Endothelial cell of umbilical vein (primary cell): Measurements from ENCODE around the gene EPHA5. TPM values are rescaled to one million over a fixed set of nuclear protein-coding genes. Genes with fewer than 3 reads are reported as not detected.

Experiments used
- BruUV-seq: library from RNA; stranded (reverse); fragments of 400-500 nt; replicated peaks from 2 replicates; lab custom pipeline; 2021; lab: Mats Ljungman, UMichigan
- CTCF ChIA-PET: fragments of 300-600, 350-600 bp; sonication (Branson Sonifier 250); formaldehyde crosslinking; loops from one replicate; lab custom pipeline; 2021; ENCODE audit warnings: antibody characterized with exemption, inconsistent platforms; lab: Charles Lee
- POLR2A ChIA-PET: fragments of 300-600, 350-600 bp; sonication (Branson Sonifier 250); formaldehyde crosslinking; loops from one replicate; lab custom pipeline; 2021; ENCODE audit warnings: antibody characterized with exemption, inconsistent platforms; lab: Charles Lee
- DNase-seq: peaks from one replicate; pipeline ENCODE4 v3.0.0-alpha.2; 2011; ENCODE audit warnings: low read depth, low spot score
- FAIRE-seq: peaks from 2 replicates; lab custom pipeline; 2011; peaks lifted over from hg19 to GRCh38; lab: Jason Lieb, UNC
- H2AFZ ChIP-seq: 2 replicates; pipeline ENCODE4 v1.6.0; 2012; ENCODE audit warnings: low read depth, low read length, control low read depth, inconsistent platforms
- H3K27ac ChIP-seq: 2 replicates; pipeline ENCODE4 v1.5.1; 2011; ENCODE audit warnings: low read depth, mild to moderate bottlenecking, control low read depth, low read length, moderate library complexity; ENCODE audit not compliant: insufficient read depth
- H3K27me3 ChIP-seq, 2 experiments: 2 replicates each; pipeline versions ENCODE4 v1.6.0 to v1.6.1; 2011; ENCODE audit warnings: low read length in 2 of 2, mixed read lengths in 1 of 2; ENCODE audit not compliant: control insufficient read depth in 2 of 2, insufficient read depth in 2 of 2
- H3K36me3 ChIP-seq, 2 experiments: 2 replicates in 1 of 2; 3 replicates in 1 of 2; pipeline ENCODE4 v1.5.1; 2011; ENCODE audit warnings: low read length in 2 of 2, mild to moderate bottlenecking in 1 of 2, moderate library complexity in 1 of 2; ENCODE audit not compliant: control insufficient read depth in 2 of 2, insufficient read depth in 2 of 2; ENCODE audit errors: extremely low read depth in 1 of 2
- H3K4me1 ChIP-seq: 3 replicates; pipeline ENCODE4 v1.5.1; 2011; ENCODE audit warnings: mild to moderate bottlenecking, low read length; ENCODE audit not compliant: control insufficient read depth, insufficient read depth; ENCODE audit errors: extremely low read depth
- H3K4me2 ChIP-seq: 2 replicates; pipeline ENCODE4 v1.6.1; 2011; ENCODE audit warnings: low read length, control low read depth, mixed read lengths; ENCODE audit not compliant: insufficient read depth
- H3K4me3 ChIP-seq, 3 experiments: fragments of 200-600 bp in 1 of 3; sonication (generic), shearing (Covaris generic) in 1 of 3; replicated peaks in 1 of 3; 2 replicates each; pipeline ENCODE4 v1.5.1; 2011 to 2016; ENCODE audit warnings: control low read depth in 3 of 3, low read length in 3 of 3, mild to moderate bottlenecking in 2 of 3, inconsistent platforms in 1 of 3, low read depth in 1 of 3, moderate library complexity in 1 of 3; ENCODE audit not compliant: insufficient read depth in 1 of 3
- H3K79me2 ChIP-seq: 2 replicates; pipeline ENCODE4 v1.6.0; 2012; ENCODE audit warnings: low read length, inconsistent platforms; ENCODE audit not compliant: control insufficient read depth, insufficient read depth
- H3K9ac ChIP-seq: replicated peaks from 2 replicates; pipeline ENCODE3; 2011; ENCODE audit warnings: low read length, control low read depth; ENCODE audit not compliant: insufficient read depth; ENCODE audit errors: extremely low read depth
- H3K9me1 ChIP-seq: replicated peaks from 3 replicates; pipeline ENCODE4 v1.6.0; 2011; ENCODE audit warnings: mild to moderate bottlenecking, low read length; ENCODE audit not compliant: control insufficient read depth, insufficient read depth; ENCODE audit errors: extremely low read depth
- H3K9me3 ChIP-seq: replicated peaks from 2 replicates; pipeline ENCODE4 v1.5.1; 2012; ENCODE audit warnings: low read length, inconsistent platforms; ENCODE audit not compliant: control insufficient read depth, insufficient read depth
- H4K20me1 ChIP-seq: replicated peaks from 2 replicates; pipeline ENCODE3; 2011; ENCODE audit warnings: mild to moderate bottlenecking, low read length; ENCODE audit not compliant: control insufficient read depth, insufficient read depth; ENCODE audit errors: extremely low read depth
- FOS ChIP-seq: IDR thresholded peaks from 2 replicates; pipeline ENCODE4 v1.6.1; 2011; ENCODE audit warnings: mild to moderate bottlenecking, low read length, moderate library complexity, borderline replicate concordance; ENCODE audit not compliant: insufficient read depth
- JUN ChIP-seq: IDR thresholded peaks from 2 replicates; pipeline ENCODE4 v1.6.1; 2011; ENCODE audit warnings: borderline replicate concordance, low read depth; ENCODE audit not compliant: insufficient read length, insufficient read depth
- POLR2A ChIP-seq: IDR thresholded peaks from 2 replicates; pipeline ENCODE4 v1.6.1; 2012; ENCODE audit warnings: low read depth, mild to moderate bottlenecking, control low read depth, low read length
- POLR2AphosphoS5 ChIP-seq: IDR thresholded peaks from 2 replicates; pipeline ENCODE4 v1.6.1; 2012; ENCODE audit warnings: low read depth, mild to moderate bottlenecking, control low read depth, low read length, moderate library complexity; ENCODE audit not compliant: insufficient read depth
- dilution Hi-C: fragments of 300-500 bp; cut with MboI; formaldehyde crosslinking; loops from one replicate; pipeline ENCODE4 v1.15.0; 2019; ENCODE audit warnings: low sequenced_read_pairs; ENCODE audit not compliant: extremely low pct_ligation_motif_present
- intact Hi-C: fragments of 100-400 bp; cut with micrococcal nuclease; formaldehyde crosslinking; loops from one replicate; pipeline ENCODE4 v1.10.0; 2022
- polyA plus RNA-seq, 4 experiments: library from polyadenylated mRNA; depleted of rRNA in 3 of 4; stranded (reverse) in 3 of 4; unstranded in 1 of 4; fragments of >200 nt; gene quantifications; 2 replicates each; pipeline versions ENCODE4 v1.2.1 to v1.2.3, GENCODE V29; 2011 to 2012; ENCODE audit warnings: missing spikeins in 1 of 4
- total RNA-seq: library from RNA; stranded (reverse); gene quantifications from 2 replicates; pipeline ENCODE4 v1.2.3, GENCODE V29; 2021
- TF ChIP-seq, protein P1 (sequence below), 2 donors: IDR thresholded peaks; 1 replicate in 1 of 2; 2 replicates in 1 of 2; pipeline ENCODE4 v1.5.1; 2011; ENCODE audit warnings: low read length in 2 of 2, mild to moderate bottlenecking in 2 of 2, moderate library complexity in 2 of 2, control low read depth in 1 of 2, inconsistent platforms in 1 of 2, low read depth in 1 of 2; ENCODE audit not compliant: insufficient read depth in 1 of 2; ENCODE audit errors: extremely low read depth in 1 of 2
- TF ChIP-seq, protein P2 (sequence below): IDR thresholded peaks from 2 replicates; pipeline ENCODE4 v1.6.1; 2011; ENCODE audit not compliant: insufficient read depth, insufficient read length

EPHA5 gene
- total and polyA plus RNA-seq, 2 donors (not counting 3 experiments of a cell fraction or from before 2014, with no cell fraction given), result 0.31 to 0.39 TPM

DNA sequence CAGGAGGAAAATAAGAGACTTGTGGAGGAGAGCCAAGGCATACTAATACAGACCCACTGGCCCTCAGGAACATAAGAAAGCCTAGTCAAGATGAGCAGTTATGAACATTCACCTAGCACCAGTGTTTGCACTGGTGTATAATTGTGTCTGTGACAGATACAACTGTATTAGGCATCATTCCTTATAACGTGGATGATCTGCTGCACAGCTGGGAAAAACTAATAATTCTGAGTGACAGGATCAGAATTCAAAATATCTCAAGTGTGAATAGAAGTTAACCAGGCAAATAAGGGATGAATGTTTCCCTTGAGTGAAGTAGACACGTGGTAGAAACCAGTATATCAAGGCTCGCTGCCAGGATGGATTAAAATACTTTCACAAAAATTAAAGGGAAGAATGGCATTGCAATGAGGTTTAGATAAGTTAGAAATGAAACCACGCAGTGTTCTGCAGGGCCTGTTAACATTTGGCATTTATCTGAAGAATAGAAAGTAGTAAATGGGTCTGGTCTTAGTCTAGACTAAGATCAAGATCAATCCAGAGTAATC, 325.9 kb downstream of the EPHA5 start:
- H3K9me1 ChIP-seq, result no peaks in the 10 kb centered on the region
- FAIRE-seq (no peak), DNase-seq (no peak)
- no peaks in the 10 kb centered on the region for H3K36me3 ChIP-seq
- peak overlapping the region; percentile 33 for H2AFZ ChIP-seq
- no peaks in the 10 kb centered on the region for H4K20me1 ChIP-seq
- BruUV-seq, result no TSS peak
- no peak overlapping the region for H3K4me3 ChIP-seq
- POLR2A ChIA-PET, result no interaction called here
- no peaks in the 10 kb centered on the region for H3K9me3 ChIP-seq
- no peaks in the 10 kb centered on the region for H3K79me2 ChIP-seq
- no peak overlapping the region for H3K9ac ChIP-seq
- H3K4me1 ChIP-seq, result no peaks in the 10 kb centered on the region
- TF ChIP-seq FOS (no peak), POLR2A (no peak), JUN (no peak), POLR2AphosphoS5 (no peak)
- TF ChIP-seq, protein P1, sequence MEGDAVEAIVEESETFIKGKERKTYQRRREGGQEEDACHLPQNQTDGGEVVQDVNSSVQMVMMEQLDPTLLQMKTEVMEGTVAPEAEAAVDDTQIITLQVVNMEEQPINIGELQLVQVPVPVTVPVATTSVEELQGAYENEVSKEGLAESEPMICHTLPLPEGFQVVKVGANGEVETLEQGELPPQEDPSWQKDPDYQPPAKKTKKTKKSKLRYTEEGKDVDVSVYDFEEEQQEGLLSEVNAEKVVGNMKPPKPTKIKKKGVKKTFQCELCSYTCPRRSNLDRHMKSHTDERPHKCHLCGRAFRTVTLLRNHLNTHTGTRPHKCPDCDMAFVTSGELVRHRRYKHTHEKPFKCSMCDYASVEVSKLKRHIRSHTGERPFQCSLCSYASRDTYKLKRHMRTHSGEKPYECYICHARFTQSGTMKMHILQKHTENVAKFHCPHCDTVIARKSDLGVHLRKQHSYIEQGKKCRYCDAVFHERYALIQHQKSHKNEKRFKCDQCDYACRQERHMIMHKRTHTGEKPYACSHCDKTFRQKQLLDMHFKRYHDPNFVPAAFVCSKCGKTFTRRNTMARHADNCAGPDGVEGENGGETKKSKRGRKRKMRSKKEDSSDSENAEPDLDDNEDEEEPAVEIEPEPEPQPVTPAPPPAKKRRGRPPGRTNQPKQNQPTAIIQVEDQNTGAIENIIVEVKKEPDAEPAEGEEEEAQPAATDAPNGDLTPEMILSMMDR (IDR thresholded peaks at IDR 0.05; ENCODE audit: extremely low read depth in 1 of 2, insufficient read depth in 1 of 2, low read depth in 1 of 2, low read length in 2 of 2), result no peak
- TF ChIP-seq, protein P2, sequence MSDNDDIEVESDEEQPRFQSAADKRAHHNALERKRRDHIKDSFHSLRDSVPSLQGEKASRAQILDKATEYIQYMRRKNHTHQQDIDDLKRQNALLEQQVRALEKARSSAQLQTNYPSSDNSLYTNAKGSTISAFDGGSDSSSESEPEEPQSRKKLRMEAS, result no peak
- intact Hi-C loops (no loop called here), dilution Hi-C loops (no loop called here)
- CTCF ChIA-PET, result no interaction called here
- no peak overlapping the region for H3K27ac ChIP-seq
- H3K4me2 ChIP-seq, result no peak overlapping the region
- H3K27me3 ChIP-seq, result no peaks in the 10 kb centered on the region
